GM21515 (cell line): ENCODE results near the gene GLCCI1.
"Not testable (repeated sequence)": the region's sequence is repeated elsewhere in the genome, so short reads cannot be mapped to it uniquely, and the experiment has no call there.

Experiments
- ATAC-seq: cut with Tn5 transposase; IDR thresholded peaks from one replicate; pipeline ENCODE4 v1.9.1; 2021; ENCODE audit not compliant: unreplicated experiment

GLCCI1 gene

GRCh38 chr7:8042796-8043535, 74.4 kb downstream of the GLCCI1 start:
- ATAC-seq = no peak

- no peak for ATAC-seq
Observed at GRCh38 chr7:8044761-8045430, 76.3 kb downstream of the GLCCI1 start.

GRCh38 chr7:8048067-8048466, 79.5 kb downstream of the GLCCI1 start:
- not testable (repeated sequence) for ATAC-seq

GRCh38 chr7:8051373-8051772, 82.8 kb downstream of the GLCCI1 start:
- ATAC-seq = no peak

GRCh38 chr7:8051998-8052397, 83.4 kb downstream of the GLCCI1 start:
- no peak for ATAC-seq

GRCh38 chr7:8052824-8053223, 84.2 kb downstream of the GLCCI1 start:
- no peak for ATAC-seq

- no peak for ATAC-seq
Observed at GRCh38 chr7:8056439-8056838, 87.8 kb downstream of the GLCCI1 start.

GRCh38 chr7:8057566-8057965, 89.0 kb downstream of the GLCCI1 start:
- no peak for ATAC-seq

GRCh38 chr7:8058322-8058721, 89.7 kb downstream of the GLCCI1 start:
- ATAC-seq = no peak

GRCh38 chr7:8058852-8059251, 90.3 kb downstream of the GLCCI1 start:
- no peak for ATAC-seq

GRCh38 chr7:8060241-8060640, 91.6 kb downstream of the GLCCI1 start:
- no peak for ATAC-seq

- ATAC-seq = not testable (repeated sequence)
Observed at GRCh38 chr7:8063300-8063699, 94.7 kb downstream of the GLCCI1 start.

- no peak for ATAC-seq
Observed at GRCh38 chr7:8063706-8064297, 95.2 kb downstream of the GLCCI1 start.

- ATAC-seq = no peak
Observed at GRCh38 chr7:8064828-8065227, 96.2 kb downstream of the GLCCI1 start.

GRCh38 chr7:8065356-8065813, 96.8 kb downstream of the GLCCI1 start:
- ATAC-seq = no peak

GRCh38 chr7:8068892-8069686, 100.5 kb downstream of the GLCCI1 start:
- no peak for ATAC-seq

- ATAC-seq = no peak
Observed at GRCh38 chr7:8070451-8071180, 102.0 kb downstream of the GLCCI1 start.

GRCh38 chr7:8078418-8078817, 109.8 kb downstream of the GLCCI1 start:
- ATAC-seq = no peak

GRCh38 chr7:8082762-8083161, 114.2 kb downstream of the GLCCI1 start:
- ATAC-seq = no peak

- no peak for ATAC-seq
Observed at GRCh38 chr7:8084836-8085235, 116.2 kb downstream of the GLCCI1 start.

GRCh38 chr7:8085420-8085819, 116.8 kb downstream of the GLCCI1 start:
- ATAC-seq = no peak
